Measurements from ENCODE around the gene RNU5D-1. TPM values are rescaled to one million over a fixed set of nuclear protein-coding genes. Genes with fewer than 3 reads are reported as not detected.
"Not testable (repeated sequence)": the region's sequence is repeated elsewhere in the genome, so short reads cannot be mapped to it uniquely, and the experiment has no call there.

Gene RNU5D-1
- polyA plus RNA-seq, 3 donors, result not detected

DNA sequence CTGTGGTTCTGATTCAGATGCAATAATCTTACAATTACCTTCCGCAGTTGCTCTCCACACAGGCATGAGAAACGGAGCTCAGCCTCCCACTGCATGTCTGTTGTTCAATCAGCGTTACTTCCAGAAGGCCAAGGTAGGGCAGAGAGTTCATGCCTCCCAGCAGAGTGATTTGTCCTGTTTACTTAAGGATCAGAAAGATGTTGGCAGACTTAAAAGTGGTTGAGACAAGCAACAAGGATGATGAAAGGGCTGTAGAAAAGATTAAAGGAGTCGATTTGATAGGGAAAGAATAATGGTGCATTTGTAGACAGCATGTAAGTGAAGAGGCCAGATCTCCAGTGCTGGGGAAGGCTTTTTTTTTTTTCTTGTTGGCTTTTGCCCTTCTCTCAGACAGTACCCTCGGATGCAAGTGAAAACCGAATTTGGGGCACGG is 29.8 kb downstream of the RNU5D-1 start:
- peak; percentile 59 for DNase-seq

DNA sequence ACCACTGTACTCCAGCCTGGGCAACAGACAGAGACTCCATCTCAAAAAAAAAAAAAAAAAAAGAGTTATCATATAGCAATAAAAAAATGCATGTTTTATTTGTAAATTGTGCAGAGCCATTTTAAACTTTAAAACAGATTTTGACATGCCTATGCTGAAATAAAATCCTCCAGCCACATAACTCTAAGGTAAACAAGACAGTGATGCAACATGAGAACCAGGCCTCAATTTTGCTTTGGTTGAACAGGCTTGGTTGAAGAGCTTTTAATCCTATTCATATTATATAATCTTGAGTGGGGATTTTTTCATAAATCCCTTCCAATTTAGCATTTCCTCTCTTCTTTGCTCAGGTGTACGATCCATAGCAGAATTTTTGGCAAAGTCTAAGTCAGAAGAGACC is 30.4 kb downstream of the RNU5D-1 start:
- no peak for DNase-seq

DNA sequence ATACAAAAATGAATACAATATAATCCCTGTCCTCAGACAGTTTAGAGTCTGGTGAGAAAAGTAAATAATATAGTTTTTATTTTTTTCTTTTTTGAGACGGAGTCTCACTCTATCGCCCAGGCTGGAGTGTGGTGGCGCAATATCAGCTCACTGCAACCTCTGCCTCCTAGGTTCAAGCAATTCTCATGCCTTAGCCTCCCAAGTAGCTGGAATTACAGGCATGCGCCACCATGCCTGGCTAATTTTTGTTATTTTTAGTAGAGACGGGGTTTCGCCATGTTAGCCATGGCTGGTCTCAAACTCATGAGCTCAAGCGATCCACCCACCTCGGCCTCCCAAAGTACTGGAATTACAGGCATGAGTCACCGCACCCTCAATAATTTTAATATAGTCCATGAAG is 31.6 kb downstream of the RNU5D-1 start:
- not testable (repeated sequence) for DNase-seq

DNA sequence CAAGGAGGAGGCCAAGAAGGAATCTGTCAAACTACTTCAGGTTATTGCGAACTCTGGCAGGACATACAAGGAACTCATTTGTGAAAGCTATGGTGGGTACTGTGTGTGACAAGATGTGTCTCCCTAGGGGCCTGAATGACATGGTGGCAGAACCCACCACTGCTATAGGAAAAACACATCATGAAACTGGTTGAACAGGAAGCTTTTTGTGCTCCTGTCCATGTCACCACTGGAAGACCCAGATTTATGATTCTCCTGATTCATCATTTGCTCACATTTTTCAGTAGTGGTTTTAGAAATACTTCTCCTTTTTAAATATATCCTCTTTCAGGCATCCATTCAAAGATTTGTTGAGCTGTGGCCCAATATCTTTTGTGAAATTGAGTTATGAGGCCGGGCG is 32.8 kb downstream of the RNU5D-1 start:
- DNase-seq, result no peak

DNA sequence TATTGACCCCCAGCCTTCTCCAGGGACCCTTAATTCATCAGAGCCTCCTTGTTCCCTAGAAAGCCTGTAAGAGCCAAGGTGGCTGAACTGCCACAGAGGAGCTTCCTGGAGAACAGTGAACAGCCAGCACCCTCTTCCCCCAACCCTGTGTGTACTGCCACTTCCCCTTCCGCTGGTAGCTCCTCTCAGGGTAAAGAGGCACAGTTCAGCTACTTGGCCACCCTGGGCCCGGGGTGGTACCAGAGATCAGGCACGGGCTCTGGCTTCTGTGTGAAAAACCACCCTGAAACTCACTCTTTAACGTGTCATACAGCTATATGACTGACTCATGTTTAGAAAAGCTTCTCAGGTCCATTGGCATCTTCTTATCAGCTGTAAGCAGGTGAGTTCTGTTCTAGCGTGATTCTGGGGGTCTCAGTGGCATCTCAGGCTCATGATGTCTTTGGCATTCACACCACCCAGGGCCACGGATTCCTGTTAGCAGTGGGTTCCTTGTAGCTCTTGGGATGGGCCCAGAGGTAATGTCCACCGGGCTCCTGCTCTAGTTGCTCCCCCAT is 34.1 kb downstream of the RNU5D-1 start:
- DNase-seq, result no peak

DNA sequence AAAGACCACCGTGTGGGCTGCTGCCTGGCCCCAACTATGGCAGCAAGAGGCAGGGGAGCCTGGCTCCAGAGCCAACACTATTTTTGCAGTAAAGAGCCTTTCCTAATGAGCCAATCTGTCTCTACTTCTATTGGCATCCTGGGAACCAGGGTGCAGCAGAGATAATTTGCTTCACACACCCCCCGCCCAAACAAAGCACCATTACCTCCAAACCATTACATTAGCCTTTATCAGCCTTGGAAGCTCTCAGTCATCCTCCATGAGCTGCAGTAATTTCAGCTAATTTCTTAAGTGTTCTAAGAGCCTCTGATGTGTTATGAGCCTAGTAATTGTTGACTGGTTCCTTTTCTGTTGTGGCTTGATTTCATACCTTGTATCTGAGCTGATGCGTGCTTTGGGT is 34.9 kb downstream of the RNU5D-1 start:
- DNase-seq, result no peak

DNA sequence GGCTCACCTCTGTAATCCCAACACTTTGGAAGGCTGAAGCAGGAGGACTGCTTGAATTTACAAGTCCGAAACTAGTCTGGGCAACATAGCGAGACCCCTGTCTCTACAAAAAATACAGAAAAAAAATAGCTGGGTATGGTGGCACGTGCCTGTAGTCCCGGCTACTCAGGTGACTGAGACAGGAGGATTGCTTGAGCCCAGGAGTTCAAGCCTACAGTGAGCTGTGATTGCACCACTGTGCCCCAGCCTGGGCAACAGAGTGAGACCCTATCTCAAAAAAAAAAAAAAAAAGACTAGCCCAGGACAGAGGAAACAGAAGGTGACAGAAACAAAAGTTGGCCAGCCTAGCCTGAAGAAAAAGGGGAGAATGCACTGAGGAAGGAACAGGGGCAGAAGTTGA is 35.3 kb downstream of the RNU5D-1 start:
- DNase-seq, result no peak

DNA sequence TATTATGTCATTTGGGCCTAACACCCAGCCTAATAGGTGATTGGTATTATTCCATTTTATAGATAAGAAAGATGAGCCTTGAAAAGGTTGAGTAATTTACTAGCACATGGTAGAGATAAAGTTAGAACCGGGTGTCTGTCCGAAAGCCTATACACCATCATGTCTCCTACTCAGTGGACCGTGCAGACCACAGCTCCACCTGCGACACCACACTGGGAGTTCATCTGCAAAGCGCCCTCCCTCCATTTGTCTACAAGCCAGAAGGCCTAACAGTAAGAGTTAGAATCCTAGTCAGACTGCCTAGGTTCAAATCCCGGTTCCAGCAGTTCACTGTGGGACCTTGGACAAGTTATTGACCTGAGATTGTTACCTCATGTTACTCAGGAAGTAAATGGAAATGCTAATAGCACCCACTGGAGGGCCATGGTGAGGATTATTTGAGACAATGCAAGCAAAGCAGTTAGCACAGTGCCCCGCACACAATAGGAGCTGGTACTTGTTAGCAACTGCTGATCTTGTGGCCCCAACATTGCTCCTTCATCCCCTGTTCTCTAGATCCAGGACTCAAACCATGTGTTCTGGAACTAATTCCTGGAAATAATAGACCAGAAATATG is 36.0 kb downstream of the RNU5D-1 start:
- DNase-seq, result no peak

DNA sequence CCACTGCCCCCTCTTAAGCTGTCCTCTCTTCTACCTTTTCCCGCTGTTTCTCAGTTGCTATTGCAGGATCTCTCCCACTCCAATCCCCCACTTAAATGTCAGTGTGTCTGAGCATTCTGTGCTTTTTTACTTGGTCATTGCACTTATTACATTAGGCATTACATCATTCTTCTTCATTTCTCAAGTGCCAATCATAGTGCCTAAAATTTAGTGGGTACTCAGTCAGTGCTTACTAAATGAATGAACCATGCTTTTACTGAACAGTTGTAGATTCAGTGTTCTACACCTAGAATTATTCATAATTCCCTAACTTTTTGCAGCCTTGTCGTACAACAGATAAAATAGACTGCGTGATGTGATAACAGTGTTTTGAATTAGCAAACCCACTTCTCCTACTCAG is 37.1 kb downstream of the RNU5D-1 start:
- no peak for DNase-seq

DNA sequence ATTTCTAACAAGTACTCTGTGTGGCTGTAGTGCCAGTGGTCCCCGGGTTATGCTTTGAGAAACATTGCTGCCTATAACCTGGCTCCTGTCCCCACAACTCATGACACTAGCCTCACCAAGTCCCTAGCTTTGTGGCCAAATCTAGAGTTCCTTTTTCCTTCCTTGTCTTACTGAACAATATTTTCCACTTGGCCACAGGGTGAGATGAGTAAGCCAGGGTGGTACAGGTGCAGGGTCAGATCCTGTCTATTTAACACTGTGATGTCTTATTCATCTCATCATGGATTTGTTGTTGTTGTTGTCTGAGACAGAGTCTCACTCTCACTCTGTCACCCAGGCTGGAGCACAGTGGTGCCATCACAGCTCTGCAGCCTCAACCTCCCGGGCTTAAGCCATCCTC is 37.8 kb downstream of the RNU5D-1 start:
- DNase-seq, result no peak

DNA sequence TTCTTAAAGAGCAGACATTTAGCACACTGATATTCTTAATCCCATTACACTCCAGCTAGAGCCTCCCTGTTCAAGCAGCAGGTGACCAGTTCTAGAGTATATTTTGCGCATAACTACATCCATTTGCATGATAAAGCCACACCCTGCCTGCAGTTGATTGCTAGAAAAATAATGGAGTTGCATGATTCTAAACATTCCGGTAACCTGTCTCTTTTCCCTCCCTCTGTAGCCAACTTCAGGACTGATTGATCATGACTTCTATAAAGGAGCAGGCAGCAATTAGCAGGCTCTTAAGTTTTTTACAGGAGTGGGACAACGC is 41.6 kb downstream of the RNU5D-1 start:
- DNase-seq, result no peak

DNA sequence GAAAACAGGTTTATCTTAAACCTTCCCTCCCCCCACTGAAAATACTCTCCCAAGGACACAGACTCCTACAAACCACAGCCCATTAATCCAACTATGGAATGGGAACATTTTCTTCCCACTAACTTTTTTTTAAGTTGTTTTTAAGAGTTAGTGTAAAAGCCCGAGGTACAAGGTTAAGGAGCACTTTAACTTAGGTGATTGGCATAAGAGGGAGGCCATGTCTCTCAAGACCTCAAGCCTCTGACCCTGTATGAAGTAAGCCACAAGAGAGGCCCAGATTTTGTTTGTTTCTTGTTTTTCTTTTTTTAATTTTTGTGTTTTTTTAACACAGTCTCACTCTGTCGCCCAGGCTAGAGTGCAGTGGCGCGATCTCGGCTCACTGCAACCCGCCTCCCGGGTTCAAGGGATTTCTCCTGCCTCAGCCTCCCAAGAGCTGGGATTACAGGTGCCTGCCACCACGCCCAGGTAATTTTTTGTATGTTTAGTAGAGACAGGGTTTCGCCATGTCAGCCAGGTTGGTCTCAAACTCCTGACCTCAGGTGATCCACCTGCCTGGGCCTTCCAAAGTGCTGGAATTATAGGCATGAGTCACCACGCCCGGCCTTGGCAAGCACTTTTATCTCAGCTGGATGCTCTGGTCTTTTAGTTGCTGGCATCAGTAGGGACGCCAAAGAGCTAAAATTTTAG is 42.1 kb downstream of the RNU5D-1 start:
- no peak for DNase-seq

DNA sequence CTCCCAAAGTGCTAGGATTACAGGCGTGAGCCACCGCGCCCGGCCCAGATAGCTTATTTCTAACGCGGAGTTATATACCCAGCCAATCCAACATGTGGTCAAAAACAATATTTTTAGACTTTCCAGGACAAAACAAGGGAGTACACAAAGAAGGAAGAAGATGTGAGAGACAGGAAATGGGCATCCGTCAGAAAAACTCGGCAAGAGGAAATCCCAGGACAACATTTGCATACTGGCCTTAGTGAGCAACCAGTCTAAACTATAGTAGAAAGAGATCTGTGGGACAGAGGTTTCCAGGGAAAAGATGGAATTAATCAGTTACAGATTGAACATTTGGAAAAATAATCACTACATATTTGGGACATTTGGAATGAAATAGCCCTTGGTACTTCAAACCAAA is 45.1 kb downstream of the RNU5D-1 start:
- DNase-seq, result no peak

DNA sequence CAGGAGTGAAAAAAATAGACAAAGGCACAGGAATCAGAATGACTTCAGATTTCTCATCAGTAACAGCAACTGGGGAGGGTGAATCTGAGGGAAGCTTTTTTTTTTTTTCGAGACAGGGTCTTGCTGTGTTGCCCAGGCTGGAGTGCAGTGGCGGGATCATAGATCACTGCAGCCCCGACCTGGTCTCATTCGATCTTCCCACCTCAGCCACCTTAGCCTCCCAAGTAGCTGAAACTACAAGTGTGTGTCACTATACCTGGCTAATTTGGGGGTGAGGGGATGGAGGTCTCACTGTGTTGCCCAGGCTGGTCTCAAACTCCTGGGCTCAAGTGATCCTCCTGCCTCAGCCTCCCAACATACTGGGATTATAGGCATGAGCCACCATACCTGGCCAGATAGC is 45.8 kb downstream of the RNU5D-1 start:
- DNase-seq, result no peak

DNA sequence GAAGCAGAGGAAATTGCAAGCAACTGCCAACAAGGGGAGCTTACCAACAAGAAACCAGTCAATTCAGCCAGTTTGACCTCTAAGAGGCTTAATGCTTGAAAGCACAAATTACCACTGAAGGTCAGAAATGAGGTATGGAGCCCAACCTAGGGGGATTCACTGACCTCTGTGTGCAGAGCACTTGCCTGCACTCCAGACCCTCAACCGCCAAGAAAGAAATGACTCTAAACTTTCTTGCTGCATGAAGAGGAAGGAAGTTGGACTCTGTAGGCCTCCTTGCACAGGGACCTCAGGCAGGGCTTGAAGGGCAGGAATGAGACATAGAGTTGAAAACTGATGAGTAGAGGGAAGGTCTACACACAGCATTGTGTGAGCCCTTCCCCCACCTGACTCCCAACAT is 46.4 kb downstream of the RNU5D-1 start:
- DNase-seq, result no peak

DNA sequence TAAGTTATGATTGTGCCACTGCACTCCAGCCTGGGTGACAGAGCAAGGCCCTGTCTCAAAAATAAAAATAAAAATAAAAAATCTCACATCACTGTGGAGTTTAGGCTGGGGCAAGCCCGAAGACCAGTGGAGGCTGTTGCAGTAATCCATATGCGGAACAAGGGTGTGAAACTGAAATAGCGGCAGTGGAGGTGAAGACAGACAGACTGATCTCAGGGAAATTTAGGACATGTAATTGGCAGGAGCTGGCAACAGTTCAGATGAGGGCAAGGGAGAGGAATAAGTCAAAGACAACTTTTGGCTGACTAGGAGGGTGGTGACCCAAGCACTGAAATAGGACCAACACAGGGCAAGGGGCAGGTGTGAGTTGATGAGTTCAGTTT is 48.1 kb downstream of the RNU5D-1 start:
- no peak for DNase-seq

DNA sequence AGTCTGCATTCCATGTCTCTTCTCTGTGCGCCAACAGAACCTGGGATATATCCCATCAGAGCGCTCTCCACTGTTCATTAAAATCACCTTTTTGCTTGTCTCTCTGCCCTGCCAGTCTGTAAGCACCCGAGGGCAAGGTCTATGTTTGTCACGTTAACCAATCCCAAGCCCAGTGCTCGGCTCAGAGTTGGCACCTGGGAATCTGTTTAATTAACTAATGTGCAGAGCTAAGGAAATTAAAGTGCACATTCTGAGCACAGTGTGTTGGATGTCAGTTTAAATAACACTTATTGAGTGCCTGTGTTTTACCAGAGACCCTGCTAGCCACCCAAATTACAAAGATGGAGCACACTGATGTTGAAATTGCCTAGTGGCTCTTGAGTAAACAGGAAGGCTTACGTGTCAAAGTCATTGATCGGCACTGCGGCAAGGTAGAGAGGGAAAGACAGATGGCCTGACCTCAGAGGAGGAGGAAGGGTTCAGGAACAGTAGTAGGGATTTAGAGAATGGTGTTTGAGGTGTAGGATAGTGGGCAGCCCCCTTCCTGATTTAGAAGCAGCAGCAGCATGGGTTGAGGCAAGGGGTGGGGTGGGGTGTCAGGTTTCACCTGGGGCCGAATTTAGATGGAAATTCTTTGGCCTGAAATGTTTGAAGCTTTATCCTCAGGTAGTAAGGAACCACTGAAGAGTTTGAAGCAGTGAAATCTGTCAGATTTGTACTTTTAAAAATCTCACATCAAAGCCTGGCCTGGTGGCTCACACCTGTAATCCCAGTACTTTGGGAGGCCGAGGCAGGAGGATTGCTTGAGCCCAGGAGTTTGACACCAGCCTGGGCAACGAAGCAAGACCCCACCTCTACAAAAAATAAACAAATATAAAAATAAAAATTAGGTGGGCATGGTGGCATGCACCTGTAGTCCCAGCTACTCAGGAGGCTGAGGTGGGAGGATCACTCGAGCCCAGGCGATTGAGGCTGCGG is 48.8 kb downstream of the RNU5D-1 start:
- no peak for DNase-seq

Other genes starting within 250 kb of the RNU5D-1 start
- gene TMEM53, start 56.7 kb downstream of the RNU5D-1 start, polyA plus RNA-seq (ENCODE audit: insufficient read length in 3 of 3), result 10 to 100 TPM; 13.3 to 17.0 (median 15.7) TPM
- 1 to 10 TPM; 5.0 to 9.0 (median 8.1) TPM for gene ARMH1, start 56.5 kb downstream of the RNU5D-1 start, polyA plus RNA-seq (ENCODE audit: insufficient read length in 3 of 3)
- gene KIF2C, start 8.7 kb upstream of the RNU5D-1 start, polyA plus RNA-seq (ENCODE audit: insufficient read length in 3 of 3), result 10 to 100 TPM; 27.0 to 30.8 (median 28.1) TPM
- 1,000 to 10,000 TPM; 1,996 to 2,548 (median 2,324) TPM for gene RPS8, start 44.4 kb upstream of the RNU5D-1 start, polyA plus RNA-seq (ENCODE audit: insufficient read length in 3 of 3)
- gene BEST4, start 57.0 kb upstream of the RNU5D-1 start, polyA plus RNA-seq (ENCODE audit: insufficient read length in 3 of 3), result 1 to 10 TPM; 1.1 to 1.3 (median 1.1) TPM
- 10 to 100 TPM in 1 of 3 donors, 1 to 10 TPM in 2; 6.2 to 10.1 (median 7.7) TPM for gene PLK3, start 69.2 kb upstream of the RNU5D-1 start, polyA plus RNA-seq (ENCODE audit: insufficient read length in 3 of 3)
- under 1 TPM in 2 of 3 donors, not detected in 1; 0.19 to 0.42 TPM for gene DYNLT4, start 76.2 kb upstream of the RNU5D-1 start, polyA plus RNA-seq (ENCODE audit: insufficient read length in 3 of 3)
- gene BTBD19, start 77.4 kb upstream of the RNU5D-1 start, polyA plus RNA-seq (ENCODE audit: insufficient read length in 3 of 3), result 10 to 100 TPM; 10.5 to 22.8 (median 22.7) TPM
- gene PTCH2, start 112.1 kb upstream of the RNU5D-1 start, polyA plus RNA-seq (ENCODE audit: insufficient read length in 3 of 3), result 1 to 10 TPM; 5.4 to 7.7 (median 6.9) TPM